Muscle of leg (tissue), 11 donors: Measurements from ENCODE around the gene COL5A3. TPM values are rescaled to one million over a fixed set of nuclear protein-coding genes. Genes with fewer than 3 reads are reported as not detected.
"Not testable (repeated sequence)": the region's sequence is repeated elsewhere in the genome, so short reads cannot be mapped to it uniquely, and the experiment has no call there.

ENCODE experiments used
- DNase-seq: peaks from one replicate; pipeline ENCODE4 v3.0.0; 2013
- H3K27ac ChIP-seq: one replicate; pipeline ENCODE4 v1.5.1; 2013; ENCODE audit warnings: mild to moderate bottlenecking, low read length, control low read depth
- H3K27me3 ChIP-seq: one replicate; pipeline ENCODE4 v1.6.1; 2013; ENCODE audit warnings: low read length; ENCODE audit not compliant: control insufficient read depth, insufficient read depth
- H3K36me3 ChIP-seq: one replicate; pipeline ENCODE4 v1.6.1; 2013; ENCODE audit warnings: low read length; ENCODE audit not compliant: control insufficient read depth, insufficient read depth
- H3K4me1 ChIP-seq: one replicate; pipeline ENCODE4 v1.6.1; 2013; ENCODE audit warnings: low read length; ENCODE audit not compliant: control insufficient read depth, insufficient read depth
- H3K4me3 ChIP-seq: one replicate; pipeline ENCODE4 v1.5.1; 2013; ENCODE audit warnings: low read length, control low read depth
- H3K9me3 ChIP-seq: replicated peaks from 2 replicates; pipeline ENCODE4 v1.6.1; 2013; ENCODE audit warnings: low read depth, low read length; ENCODE audit not compliant: control insufficient read depth
- WGBS: methylation state at CpG from one replicate; pipeline ENCODE4 v1.1.5; 2013; ENCODE audit warnings: missing lambda C conversion rate; ENCODE audit not compliant: insufficient coverage; 5-methylcytosine and 5-hydroxymethylcytosine counted together
- polyA plus RNA-seq, 8 donors: library from polyadenylated mRNA; unstranded; fragments of 120-200 nt; gene quantifications; one replicate each; pipeline versions ENCODE4 v1.2.1 to v1.2.3, GENCODE V29; 2013; ENCODE audit warnings: inconsistent platforms in 1 of 8, low replicate concordance in 1 of 8; ENCODE audit not compliant: insufficient read length in 8 of 8, insufficient read depth in 1 of 8
- total RNA-seq: library from RNA; stranded (reverse); fragments of 120-200 nt; gene quantifications from one replicate; pipeline ENCODE4 v1.2.4, GENCODE V29; 2013

Gene COL5A3
- total and polyA plus RNA-seq, 9 donors, result 42.0 to 122 (median 89.4) TPM

- no peak overlapping the region for H3K27ac ChIP-seq
- H3K4me3 ChIP-seq, result no peak overlapping the region
- H3K4me1 ChIP-seq, result no peaks in the 10 kb centered on the region
- no peaks in the 10 kb centered on the region for H3K36me3 ChIP-seq
- 50% methylated on average over 5 of the region's 8 CpGs for WGBS
- DNase-seq, result no peak
- no peaks in the 10 kb centered on the region for H3K9me3 ChIP-seq
- H3K27me3 ChIP-seq, result peaks cover 19% of the 10 kb centered on the region
Observed at GRCh38 chr19:10033614-10034013, 23.3 kb upstream of the COL5A3 start.

- Histone ChIP-seq H3K27me3 (peaks cover 5% of the 10 kb centered on the region), H3K9me3 (no peaks in the 10 kb centered on the region), H3K27ac (peak overlapping the region; percentile 7), H3K36me3 (no peaks in the 10 kb centered on the region), H3K4me1 (peaks cover 6% of the 10 kb centered on the region), H3K4me3 (no peak overlapping the region)
- 1% methylated on average over 21 of the region's 29 CpGs for WGBS
- peak; percentile 97 for DNase-seq
Observed at GRCh38 chr19:10027158-10027997, 17.1 kb upstream of the COL5A3 start.

- Histone ChIP-seq H3K36me3 (no peaks in the 10 kb centered on the region), H3K9me3 (no peaks in the 10 kb centered on the region), H3K4me3 (no peak overlapping the region), H3K27me3 (no peaks in the 10 kb centered on the region), H3K27ac (no peak overlapping the region), H3K4me1 (peaks cover 6% of the 10 kb centered on the region)
- 93% methylated on average over 3 of the region's 3 CpGs for WGBS
- DNase-seq, result no peak
Observed at GRCh38 chr19:10026744-10027143, 16.4 kb upstream of the COL5A3 start.

- H3K36me3 ChIP-seq, H3K27me3 ChIP-seq, H3K9me3 ChIP-seq, H3K4me3 ChIP-seq, H3K27ac ChIP-seq, H3K4me1 ChIP-seq, DNase-seq: not testable (repeated sequence)
- 90% methylated on average over 2 of the region's 5 CpGs for WGBS
Observed at GRCh38 chr19:10023096-10023495, 12.8 kb upstream of the COL5A3 start.

- no peaks in the 10 kb centered on the region for H3K4me1 ChIP-seq
- no peak overlapping the region for H3K4me3 ChIP-seq
- H3K27me3 ChIP-seq, result no peaks in the 10 kb centered on the region
- no peaks in the 10 kb centered on the region for H3K9me3 ChIP-seq
- H3K36me3 ChIP-seq, result no peaks in the 10 kb centered on the region
- H3K27ac ChIP-seq, result no peak overlapping the region
- 75% methylated on average over 1 of the region's 2 CpGs for WGBS
- no peak for DNase-seq
Observed at GRCh38 chr19:10021863-10022262, 11.6 kb upstream of the COL5A3 start.

- DNase-seq, result no peak
- Histone ChIP-seq H3K27me3 (no peaks in the 10 kb centered on the region), H3K4me1 (no peaks in the 10 kb centered on the region), H3K36me3 (no peaks in the 10 kb centered on the region), H3K4me3 (no peak overlapping the region), H3K27ac (no peak overlapping the region), H3K9me3 (no peaks in the 10 kb centered on the region)
- WGBS, result 81% methylated on average over 23 of the region's 23 CpGs
Observed at GRCh38 chr19:10021446-10021845, 11.1 kb upstream of the COL5A3 start.

- H3K27me3 ChIP-seq, result no peaks in the 10 kb centered on the region
- WGBS, result 84% methylated on average over 4 of the region's 6 CpGs
- H3K27ac ChIP-seq, result no peak overlapping the region
- H3K4me3 ChIP-seq, result no peak overlapping the region
- no peak for DNase-seq
- H3K9me3 ChIP-seq, result no peaks in the 10 kb centered on the region
- H3K4me1 ChIP-seq, result no peaks in the 10 kb centered on the region
- H3K36me3 ChIP-seq, result no peaks in the 10 kb centered on the region
Observed at GRCh38 chr19:10020851-10021250, 10.5 kb upstream of the COL5A3 start.

- 85% methylated on average over 2 of the region's 5 CpGs for WGBS
- H3K36me3 ChIP-seq, result no peaks in the 10 kb centered on the region
- no peaks in the 10 kb centered on the region for H3K27me3 ChIP-seq
- H3K4me1 ChIP-seq, result no peaks in the 10 kb centered on the region
- H3K9me3 ChIP-seq, result no peaks in the 10 kb centered on the region
- no peak overlapping the region for H3K4me3 ChIP-seq
- H3K27ac ChIP-seq, result no peak overlapping the region
- DNase-seq, result no peak
Observed at GRCh38 chr19:10019246-10019645, 8.9 kb upstream of the COL5A3 start.

- H3K27me3 ChIP-seq, result no peaks in the 10 kb centered on the region
- DNase-seq, result no peak
- no peaks in the 10 kb centered on the region for H3K9me3 ChIP-seq
- H3K27ac ChIP-seq, result no peak overlapping the region
- H3K4me1 ChIP-seq, result no peaks in the 10 kb centered on the region
- WGBS, result 81% methylated on average over 6 of the region's 9 CpGs
- no peak overlapping the region for H3K4me3 ChIP-seq
- H3K36me3 ChIP-seq, result no peaks in the 10 kb centered on the region
Observed at GRCh38 chr19:10018786-10019185, 8.5 kb upstream of the COL5A3 start.

GRCh38 chr19:10018263-10018662 lies 8.0 kb upstream of the COL5A3 start:
- Histone ChIP-seq H3K4me1 (no peaks in the 10 kb centered on the region), H3K27me3 (peaks cover under 1% of the 10 kb centered on the region), H3K27ac (no peak overlapping the region), H3K4me3 (no peak overlapping the region), H3K9me3 (no peaks in the 10 kb centered on the region), H3K36me3 (no peaks in the 10 kb centered on the region)
- WGBS, result 60% methylated on average over 1 of the region's 3 CpGs
- no peak for DNase-seq
